ENCODE data around the gene RIMBP3B.
"Not testable (repeated sequence)": the region's sequence is repeated elsewhere in the genome, so short reads cannot be mapped to it uniquely, and the experiment has no call there.

The RIMBP3B gene, protein sequence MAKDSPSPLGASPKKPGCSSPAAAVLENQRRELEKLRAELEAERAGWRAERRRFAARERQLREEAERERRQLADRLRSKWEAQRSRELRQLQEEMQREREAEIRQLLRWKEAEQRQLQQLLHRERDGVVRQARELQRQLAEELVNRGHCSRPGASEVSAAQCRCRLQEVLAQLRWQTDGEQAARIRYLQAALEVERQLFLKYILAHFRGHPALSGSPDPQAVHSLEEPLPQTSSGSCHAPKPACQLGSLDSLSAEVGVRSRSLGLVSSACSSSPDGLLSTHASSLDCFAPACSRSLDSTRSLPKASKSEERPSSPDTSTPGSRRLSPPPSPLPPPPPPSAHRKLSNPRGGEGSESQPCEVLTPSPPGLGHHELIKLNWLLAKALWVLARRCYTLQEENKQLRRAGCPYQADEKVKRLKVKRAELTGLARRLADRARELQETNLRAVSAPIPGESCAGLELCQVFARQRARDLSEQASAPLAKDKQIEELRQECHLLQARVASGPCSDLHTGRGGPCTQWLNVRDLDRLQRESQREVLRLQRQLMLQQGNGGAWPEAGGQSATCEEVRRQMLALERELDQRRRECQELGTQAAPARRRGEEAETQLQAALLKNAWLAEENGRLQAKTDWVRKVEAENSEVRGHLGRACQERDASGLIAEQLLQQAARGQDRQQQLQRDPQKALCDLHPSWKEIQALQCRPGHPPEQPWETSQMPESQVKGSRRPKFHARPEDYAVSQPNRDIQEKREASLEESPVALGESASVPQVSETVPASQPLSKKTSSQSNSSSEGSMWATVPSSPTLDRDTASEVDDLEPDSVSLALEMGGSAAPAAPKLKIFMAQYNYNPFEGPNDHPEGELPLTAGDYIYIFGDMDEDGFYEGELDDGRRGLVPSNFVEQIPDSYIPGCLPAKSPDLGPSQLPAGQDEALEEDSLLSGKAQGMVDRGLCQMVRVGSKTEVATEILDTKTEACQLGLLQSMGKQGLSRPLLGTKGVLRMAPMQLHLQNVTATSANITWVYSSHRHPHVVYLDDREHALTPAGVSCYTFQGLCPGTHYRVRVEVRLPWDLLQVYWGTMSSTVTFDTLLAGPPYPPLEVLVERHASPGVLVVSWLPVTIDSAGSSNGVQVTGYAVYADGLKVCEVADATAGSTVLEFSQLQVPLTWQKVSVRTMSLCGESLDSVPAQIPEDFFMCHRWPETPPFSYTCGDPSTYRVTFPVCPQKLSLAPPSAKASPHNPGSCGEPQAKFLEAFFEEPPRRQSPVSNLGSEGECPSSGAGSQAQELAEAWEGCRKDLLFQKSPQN (N-terminal part only)

DNA sequence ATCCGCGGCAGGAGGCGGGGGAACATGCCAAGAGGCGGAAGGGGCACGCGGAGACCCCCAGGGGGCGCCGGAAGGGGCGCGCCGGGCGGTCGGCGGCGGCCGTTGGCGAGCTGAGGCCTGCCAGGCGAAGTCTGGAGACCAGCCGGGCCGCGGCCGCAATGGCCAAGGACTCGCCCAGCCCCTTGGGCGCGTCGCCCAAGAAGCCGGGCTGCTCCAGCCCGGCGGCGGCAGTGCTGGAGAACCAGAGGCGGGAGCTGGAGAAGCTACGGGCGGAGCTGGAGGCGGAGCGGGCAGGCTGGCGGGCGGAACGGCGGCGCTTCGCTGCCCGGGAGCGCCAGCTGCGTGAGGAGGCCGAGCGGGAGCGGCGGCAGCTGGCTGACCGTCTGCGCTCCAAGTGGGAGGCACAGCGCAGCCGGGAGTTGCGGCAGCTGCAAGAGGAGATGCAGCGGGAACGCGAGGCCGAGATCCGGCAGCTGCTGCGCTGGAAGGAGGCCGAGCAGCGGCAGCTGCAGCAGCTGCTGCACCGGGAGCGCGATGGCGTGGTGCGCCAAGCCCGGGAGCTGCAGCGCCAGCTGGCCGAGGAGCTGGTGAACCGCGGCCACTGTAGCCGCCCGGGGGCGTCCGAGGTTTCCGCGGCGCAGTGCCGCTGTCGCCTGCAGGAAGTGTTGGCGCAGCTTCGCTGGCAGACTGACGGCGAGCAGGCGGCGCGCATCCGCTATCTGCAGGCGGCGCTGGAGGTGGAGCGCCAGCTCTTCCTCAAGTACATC is at the start of gene RIMBP3B:
RIMBP3B (plus strand) TSS at position 51 of the 767 bp plus-strand sequence; CDS start at position 159, 108 bp downstream.
- DNase-seq (ENCODE audit: low spot score) = not testable (repeated sequence)

DNA sequence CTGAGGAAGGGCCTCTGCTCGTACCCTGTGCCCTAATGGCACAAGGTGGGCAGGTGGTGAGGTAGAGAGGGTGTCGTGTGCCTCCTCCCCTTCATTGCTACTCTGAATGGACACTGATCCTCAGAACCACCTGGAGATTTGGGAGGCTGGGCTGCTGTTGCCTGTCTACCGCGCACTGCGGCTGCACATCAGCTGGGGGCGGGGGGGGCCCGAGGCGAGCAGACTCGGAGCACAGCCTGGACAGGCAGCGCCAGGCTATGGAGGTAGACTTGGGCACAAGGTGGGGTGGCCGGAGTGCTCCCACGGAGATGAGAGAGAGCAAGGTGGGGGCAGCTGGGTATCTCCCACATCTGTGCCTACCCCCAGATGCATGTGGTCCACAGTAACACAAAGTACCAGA is 26.0 kb upstream of the RIMBP3B start:
- DNase-seq (ENCODE audit: low spot score) = not testable (repeated sequence)

DNA sequence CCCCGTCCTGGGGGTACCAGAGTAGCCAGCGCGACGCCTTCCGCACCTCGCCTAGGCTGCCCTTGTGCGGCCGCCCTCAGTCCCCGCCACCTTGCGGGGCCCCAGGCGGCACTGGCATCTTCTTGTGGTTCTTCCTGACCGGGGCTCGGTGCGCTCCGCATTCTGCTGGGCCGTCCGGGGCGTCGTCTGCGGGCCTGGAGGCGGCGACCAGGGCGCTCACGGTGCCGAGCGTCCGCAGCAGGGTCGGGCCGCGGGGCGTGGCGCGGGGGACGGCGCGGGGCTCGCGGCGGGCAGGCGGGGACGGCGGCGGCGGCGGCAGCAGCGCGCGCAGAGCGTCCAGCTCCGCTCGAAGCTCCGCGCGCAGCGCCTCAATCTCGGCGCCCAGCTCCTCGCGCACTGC is 23.0 kb upstream of the RIMBP3B start:
- not testable (repeated sequence) for DNase-seq (ENCODE audit: low spot score)

DNA sequence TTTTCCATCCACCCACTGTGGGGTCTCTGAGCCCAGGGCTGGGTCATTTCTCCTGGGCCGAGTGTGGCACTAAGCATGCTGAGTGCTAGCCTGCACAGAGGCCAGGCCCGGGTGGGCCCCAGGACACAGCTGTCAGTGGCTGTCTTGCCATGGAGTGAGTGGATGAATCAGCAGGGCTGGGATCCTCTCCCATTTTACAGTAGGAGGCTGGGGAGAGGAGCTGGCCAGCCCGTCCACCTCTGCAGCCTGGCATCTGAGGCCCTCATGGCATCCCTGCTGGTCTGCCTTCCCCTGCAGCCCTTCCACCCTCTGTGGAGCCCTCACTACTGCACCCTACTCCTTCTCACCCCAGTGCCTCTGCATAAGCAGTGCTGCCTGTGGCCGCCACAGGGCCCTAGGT is 21.1 kb upstream of the RIMBP3B start:
- not testable (repeated sequence) for DNase-seq (ENCODE audit: low spot score)

DNA sequence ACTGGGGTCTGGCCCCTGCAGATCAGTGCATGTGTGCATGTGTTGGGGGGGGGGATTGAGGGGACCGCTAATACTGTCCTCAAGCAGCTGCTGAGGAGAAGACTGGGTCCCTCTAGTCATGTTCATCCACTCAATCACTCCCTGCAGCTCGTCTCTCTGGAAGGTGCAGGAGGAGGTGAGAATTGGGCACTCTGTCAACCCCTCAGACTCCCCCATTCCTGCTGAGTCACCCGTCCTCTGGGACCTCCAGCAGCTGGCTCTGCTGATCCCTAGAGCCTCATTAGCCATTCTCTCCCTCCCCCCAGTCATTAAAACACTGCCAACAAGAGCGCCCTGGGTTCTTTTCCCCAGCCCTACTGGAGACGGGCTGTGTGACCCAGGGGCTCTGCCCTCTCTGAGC is 20.5 kb upstream of the RIMBP3B start:
- DNase-seq (ENCODE audit: low spot score) = not testable (repeated sequence)

DNA sequence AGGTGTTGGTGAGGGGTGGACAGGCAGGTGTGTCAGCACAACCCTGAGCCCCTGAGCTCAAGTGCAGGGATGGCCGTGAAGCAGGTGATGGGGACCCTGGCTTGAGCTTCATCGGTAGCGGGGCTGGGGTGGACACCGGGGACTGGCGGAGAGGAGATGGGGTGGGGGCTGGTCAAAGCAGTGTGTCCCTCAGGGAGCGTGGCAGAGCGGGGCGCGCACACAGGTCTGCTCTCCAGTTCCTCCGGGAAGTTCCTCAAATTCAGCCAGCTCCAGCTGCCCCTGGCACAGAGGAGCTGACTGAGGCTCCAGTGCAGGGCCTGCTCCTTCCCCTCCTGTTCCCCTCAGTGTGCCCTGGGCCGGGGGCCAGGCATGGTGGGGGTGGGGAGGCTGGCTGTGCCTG is 19.7 kb upstream of the RIMBP3B start:
- not testable (repeated sequence) for DNase-seq (ENCODE audit: low spot score)

DNA sequence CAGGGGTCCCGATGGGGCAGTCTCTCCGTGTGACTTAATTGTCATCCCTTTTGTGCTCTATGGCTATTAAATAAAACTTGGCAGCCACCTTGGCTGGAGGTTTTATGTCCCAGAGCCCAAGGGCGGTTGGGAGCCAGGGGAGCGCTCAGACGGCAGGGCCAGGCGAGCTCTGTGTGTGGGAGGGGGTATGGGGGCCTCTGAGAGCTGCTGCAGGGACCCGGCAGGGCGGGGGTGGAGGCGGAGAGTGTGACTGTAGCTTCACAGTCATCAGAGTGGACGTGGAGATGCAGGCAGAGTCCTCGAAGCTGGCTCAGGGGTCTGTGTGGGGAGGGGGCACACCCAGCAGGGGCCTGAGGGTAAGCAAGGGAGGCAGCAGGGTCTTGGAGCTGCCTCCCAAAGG is 19.2 kb upstream of the RIMBP3B start:
- DNase-seq (ENCODE audit: low spot score) = not testable (repeated sequence)

DNA sequence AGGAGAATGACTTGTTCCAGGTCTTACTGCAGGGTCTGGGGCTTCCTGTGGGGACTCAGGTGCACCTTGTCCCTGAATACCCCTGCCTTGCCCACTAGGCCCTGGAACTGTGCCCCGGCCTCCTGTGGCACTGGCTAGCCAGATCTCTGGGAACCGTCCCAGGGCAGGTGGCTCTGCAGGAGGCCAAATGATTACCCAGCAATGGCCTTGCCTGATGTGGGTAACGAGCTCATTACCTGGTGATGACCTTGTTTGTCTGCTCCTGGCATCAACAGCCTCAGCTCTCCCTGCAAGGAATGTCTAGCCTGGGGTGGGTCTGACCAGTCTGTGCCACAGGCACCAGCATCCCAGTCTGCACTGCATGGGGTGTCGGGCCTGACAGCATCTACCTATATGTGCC is 18.2 kb upstream of the RIMBP3B start:
- not testable (repeated sequence) for DNase-seq (ENCODE audit: low spot score)

DNA sequence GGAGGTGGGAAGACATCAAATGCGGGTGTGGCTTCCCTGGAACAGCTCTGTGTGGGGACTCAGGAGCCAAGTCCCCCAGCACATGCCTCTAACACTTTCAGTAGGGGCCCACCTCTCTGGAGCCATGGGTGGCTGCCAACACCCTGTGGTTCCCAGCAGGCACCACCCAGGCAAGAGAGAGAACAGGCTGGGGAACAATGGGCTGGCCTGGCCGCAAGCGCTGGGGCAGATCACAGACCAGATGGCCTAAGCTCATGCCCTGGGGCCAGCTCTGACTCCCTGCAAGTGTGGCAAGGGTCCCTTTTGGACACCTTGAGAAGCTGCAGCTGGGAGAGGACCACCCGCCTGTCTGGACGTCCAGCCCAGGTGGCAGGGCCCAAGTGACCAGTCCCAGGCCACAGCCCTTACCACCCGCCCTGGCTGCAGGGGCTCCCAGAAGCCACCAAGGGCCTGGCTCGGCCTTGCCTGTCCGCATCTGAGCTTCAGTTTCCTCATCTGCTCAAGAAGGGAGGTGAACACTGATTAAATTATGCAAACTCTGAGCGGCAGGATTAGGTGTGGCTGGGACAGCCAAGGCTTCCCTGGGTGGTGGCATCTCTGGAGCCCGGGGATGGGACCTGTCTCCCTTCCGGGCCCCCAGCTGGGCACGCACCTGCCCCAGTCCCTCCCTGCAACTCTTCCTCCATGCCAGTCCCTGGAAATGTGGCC is 14.8 kb upstream of the RIMBP3B start:
- not testable (repeated sequence) for DNase-seq (ENCODE audit: low spot score)

DNA sequence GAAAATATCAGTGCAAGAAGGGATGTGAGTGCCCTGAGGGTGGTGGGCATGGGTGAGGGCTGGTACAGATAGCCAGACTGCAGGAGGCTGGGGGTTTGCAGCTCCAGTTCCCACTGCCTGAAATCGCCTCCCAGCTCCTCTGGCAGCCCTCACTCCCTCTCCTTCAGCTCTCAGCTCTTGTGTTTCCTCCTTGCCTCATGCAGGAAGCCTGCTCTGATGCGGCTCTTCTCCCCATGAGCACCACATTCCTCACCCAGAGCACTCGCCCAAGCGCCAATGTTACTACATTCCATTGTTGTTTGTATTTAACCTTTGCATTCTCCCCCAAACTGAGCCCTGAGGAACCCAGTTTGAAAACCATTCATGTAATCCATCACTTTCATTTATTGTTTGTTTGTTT is 7.7 kb upstream of the RIMBP3B start:
- DNase-seq (ENCODE audit: low spot score) = not testable (repeated sequence)

DNA sequence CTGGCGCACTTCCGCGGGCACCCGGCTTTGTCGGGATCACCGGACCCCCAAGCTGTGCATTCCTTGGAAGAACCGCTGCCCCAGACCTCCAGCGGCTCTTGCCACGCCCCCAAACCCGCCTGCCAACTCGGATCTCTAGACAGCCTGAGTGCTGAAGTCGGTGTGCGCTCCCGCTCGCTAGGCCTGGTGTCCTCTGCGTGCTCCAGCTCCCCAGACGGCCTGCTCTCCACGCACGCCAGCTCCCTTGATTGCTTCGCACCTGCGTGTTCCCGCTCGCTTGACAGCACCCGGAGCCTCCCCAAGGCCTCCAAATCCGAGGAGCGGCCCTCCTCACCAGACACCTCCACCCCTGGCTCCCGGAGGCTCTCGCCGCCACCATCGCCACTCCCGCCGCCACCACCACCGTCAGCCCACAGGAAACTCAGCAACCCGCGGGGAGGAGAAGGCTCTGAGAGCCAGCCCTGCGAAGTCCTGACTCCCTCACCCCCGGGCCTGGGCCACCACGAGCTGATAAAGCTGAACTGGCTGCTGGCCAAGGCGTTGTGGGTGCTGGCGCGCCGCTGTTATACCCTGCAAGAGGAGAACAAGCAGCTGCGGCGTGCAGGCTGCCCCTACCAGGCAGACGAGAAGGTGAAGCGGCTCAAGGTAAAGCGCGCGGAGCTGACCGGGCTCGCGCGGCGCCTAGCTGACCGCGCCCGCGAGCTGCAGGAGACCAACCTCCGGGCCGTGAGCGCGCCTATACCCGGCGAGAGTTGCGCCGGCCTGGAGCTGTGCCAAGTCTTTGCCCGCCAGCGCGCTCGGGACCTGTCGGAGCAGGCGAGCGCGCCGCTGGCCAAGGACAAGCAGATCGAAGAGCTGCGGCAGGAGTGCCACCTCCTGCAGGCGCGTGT is 1.2 kb downstream of the RIMBP3B start:
- not testable (repeated sequence) for DNase-seq (ENCODE audit: low spot score)

DNA sequence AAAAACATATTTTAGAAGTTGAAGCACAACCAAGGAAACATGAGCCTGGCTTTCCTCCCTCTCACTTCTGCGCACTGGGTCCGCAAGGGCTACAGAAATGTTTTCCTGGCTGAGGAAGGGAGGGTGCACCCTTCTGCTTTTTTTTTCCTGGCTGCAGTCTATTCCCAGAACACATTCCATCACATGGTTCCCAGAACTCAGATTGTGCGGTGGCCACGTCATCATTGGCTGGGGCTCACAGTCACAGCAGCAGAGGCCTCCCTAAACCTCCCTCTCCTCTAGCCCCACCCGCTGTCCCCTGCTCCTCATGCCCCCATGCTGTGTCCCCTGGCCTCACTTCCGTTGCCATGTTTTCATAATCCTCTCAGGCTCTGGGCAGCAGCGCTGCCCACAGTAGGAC is 5.9 kb downstream of the RIMBP3B start:
- DNase-seq (ENCODE audit: low spot score) = not testable (repeated sequence)

DNA sequence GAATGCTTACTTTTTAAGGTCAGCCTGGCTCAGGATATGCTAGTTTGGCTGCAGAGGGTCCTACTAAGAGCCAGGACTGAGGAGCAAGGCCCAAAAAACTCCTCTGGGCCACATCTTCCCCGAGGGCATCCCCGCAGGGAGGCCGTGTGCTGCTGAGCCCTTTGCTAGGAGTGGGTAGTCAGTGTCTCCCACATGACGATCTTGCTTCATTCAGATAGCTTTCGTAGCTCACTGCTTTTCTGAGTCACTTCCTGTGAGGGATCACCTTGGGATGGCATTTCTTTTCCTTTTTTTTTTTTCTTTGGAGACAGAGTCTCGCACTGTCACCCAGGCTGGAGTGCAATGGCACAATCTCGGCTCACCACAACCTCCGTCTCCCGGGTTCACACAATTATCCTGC is 6.5 kb downstream of the RIMBP3B start:
- DNase-seq (ENCODE audit: low spot score) = not testable (repeated sequence)

DNA sequence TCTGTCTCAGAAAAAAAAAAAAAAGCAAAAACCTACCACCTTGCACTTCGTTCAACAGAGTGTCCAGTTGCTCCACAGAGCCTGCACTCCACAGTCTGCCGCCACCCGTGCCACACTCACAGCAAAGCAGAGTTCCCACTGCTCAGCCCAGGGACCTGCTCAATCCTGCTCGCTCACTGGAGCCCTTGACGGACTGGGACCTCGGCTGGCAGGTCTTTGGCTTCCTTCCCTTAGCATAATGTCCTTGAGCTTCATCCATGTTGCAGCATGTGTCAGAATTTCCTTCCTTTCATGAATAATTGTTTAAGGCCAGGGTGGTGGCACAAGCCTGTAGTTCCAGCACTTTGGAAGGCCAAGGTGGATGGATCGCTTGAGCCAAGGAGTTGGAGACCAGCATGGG is 11.1 kb downstream of the RIMBP3B start:
- DNase-seq (ENCODE audit: low spot score) = not testable (repeated sequence)

DNA sequence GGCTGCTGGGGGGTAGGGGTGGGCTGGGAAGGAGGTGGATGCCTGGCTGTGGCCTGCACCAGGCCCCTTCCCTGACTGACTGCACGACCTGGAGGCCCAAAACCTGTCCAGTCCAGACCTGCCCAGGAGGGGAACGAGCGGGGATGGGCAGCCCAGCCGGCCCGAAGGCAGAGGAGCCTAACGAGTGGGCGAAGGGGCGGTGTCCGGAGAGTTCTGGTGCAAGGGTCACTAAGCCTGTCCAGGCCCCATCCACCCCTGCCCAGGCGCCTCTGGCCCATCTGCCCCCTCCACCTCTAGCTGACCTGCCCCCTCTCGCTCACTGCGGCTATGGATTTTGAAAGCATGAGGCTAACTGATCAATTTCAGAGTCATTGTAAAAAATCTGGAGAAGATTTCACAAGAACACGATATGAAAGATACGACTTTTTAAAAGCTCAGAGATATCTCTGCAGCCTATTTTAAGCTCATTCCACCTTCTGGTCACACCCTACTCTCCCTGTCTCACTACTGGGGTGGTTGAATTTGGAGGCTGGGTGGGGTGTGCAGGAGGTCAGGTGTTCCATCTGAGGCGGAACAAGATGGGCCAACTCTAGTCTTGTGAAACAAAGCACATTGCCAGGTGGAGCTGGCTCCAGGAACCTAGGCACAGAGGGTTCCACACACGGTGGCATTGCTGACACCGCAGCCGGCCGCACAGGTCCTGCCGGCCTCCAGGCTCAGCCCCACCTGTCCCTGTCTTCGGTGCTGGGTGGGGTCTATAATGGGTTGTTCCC is 17.8 kb downstream of the RIMBP3B start:
- not testable (repeated sequence) for DNase-seq (ENCODE audit: low spot score)

DNA sequence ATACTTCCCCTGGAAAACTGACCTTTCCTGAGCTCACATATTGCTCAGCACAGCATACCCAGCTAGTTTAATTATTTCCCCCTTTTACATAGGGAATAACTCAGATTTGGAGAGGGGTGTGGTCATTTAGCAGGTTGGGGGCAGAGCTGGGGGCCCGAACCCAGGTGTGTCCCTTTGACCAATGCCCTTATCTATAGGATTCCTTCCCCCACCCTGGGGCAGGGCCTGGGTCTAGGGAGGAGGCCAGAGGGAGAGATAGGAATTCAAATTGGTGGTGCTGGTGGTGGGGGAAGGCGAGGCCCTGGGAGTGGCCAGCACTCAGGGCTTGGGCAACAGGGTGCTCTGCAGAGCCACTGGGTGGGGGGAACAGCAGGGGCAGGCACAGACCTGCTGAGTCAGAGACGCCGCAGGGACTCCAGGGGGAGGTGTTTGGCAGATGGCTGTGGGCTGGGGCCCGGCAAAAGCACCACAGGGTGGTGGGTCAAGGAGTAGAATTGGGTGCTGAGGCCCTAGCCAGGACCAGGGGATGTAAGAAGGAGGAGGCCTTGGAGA is 19.3 kb downstream of the RIMBP3B start:
- not testable (repeated sequence) for DNase-seq (ENCODE audit: low spot score)

DNA sequence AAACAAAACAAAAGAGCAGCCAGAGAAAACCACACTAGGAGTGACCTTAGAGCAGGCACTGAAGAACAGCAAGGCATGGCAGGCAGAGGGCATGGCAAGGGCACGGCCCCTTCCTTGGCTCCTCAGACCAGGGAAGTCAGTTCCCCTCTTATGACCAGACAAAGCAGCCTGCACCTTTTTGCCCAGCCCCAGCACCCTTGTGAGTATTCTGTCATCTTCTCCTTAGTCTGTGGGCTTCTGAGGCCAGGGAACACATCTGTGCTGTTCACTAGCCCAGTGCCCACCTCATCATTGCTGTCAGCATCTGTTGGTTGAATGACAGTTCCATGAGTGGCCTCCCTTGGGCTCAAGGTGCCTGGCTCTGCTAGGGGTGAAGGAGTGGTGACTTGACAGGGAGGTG is 23.6 kb downstream of the RIMBP3B start:
- DNase-seq (ENCODE audit: low spot score) = not testable (repeated sequence)

DNA sequence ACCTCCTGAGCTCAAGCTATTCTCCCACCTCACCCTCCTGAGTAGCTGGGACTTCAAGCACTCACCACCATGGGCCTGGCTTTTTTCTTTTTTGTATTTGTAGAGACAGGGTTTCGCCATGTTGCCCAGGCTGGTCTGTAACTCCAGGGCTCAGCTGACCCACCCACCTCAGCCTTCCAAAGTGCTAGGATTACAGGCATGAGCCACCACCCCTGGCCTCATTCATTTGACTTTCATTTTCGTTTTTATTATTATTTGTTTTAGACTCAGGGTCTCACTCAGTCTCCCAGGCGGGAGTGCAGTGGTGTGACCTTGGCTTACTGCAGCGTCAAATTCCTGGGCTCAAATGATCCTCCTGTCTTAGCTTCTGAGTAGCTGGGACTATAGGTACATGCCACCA is 24.2 kb downstream of the RIMBP3B start:
- not testable (repeated sequence) for DNase-seq (ENCODE audit: low spot score)
